SW 1271 (cell line): ENCODE data around the gene BRSK2.
"Not testable (repeated sequence)": the region's sequence is repeated elsewhere in the genome, so short reads cannot be mapped to it uniquely, and the experiment has no call there.

Source experiments
- DNase-seq, 2 experiments: peaks; one replicate each; lab custom pipeline; 2025; lab: John Stamatoyannopoulos, UW

Gene BRSK2

DNA sequence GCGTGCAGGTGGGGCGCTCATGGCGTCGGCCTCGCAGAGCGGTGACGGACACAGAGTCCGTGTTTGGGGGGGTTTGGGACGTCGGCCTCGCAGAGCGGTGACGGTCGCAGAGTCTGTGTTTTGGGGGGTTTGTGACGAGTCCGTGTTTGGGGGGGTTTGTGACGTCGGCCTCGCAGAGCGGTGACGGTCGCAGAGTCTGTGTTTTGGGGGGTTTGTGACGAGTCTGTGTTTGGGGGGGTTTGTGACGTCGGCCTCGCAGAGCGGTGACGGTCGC lies 20.1 kb downstream of the BRSK2 start:
- DNase-seq: not testable (repeated sequence)

GRCh38 chr11:1410366-1411291 lies 20.9 kb downstream of the BRSK2 start:
- DNase-seq: no peak

DNA sequence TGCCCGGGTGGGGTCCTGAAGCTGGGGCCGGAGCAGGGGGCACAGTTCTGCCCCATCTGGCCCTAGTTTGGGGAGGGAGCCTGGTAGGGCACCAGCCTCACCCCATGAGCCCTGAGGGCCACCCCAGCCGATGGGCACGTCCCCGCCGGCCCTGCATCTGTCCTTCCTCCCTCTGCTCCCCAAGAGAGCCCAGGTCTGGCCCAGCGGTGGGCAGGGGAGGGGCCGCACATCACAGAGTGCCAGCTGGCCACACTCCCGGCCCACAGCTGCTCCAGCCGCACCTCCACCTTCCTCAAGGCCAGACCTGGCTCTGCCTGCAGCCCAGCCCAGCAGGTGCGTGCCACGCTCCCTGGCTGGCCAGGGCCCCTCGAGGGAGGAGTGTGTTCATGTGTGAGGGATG lies 21.6 kb downstream of the BRSK2 start:
- no peak for DNase-seq

- DNase-seq: not testable (repeated sequence)
Measured at GRCh38 chr11:1411739-1412138, 22.0 kb downstream of the BRSK2 start.

GRCh38 chr11:1412377-1413095 lies 22.8 kb downstream of the BRSK2 start:
- DNase-seq: no peak

- DNase-seq: no peak
Measured at GRCh38 chr11:1414650-1415049, 24.9 kb downstream of the BRSK2 start.

DNA sequence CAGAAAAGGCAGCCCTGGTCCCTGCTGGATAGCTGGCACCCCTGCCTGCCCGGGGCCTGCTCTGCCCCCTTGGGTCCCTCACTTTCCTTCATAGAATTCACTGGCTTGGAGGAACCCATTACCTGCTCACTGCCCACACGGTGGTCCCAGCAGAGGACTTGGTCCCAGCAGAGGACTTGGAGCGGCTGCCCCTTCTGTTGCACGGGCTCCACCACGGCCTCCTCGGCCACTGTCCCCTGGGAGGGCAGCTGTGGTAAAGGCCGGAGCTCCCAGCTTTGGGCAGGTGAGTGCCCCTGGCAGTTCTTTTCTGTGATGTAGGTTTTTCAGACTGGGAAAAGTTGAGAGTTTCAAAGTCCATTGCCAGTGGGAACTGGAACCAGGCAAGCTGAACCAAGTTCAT lies 25.9 kb downstream of the BRSK2 start:
- no peak for DNase-seq

DNA sequence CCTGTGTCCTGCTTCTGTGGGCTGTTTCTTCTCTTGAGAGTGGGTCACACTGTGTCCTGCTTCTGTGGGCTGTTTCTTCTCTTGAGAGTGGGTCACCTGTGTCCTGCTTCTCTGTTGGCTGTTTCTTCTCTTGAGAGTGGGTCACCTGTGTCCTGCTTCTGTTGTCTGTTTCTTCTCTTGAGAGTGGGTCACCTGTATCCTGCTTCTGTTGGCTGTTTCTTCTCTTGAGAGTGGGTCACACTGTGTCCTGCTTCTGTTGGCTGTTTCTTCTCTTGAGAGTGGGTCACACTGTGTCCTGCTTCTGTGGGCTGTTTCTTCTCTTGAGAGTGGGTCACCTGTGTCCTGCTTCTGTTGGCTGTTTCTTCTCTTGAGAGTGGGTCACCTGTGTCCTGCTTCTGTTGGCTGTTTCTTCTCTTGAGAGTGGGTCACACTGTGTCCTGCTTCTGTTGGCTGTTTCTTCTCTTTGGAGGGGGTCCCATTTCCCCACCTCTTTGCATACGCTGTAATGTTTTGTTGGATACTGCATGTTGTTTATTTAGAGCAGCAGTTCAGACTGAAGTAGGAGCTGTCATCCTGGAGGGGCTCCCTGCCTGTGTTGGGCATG lies 28.6 kb downstream of the BRSK2 start:
- not testable (repeated sequence) for DNase-seq

- DNase-seq: no peak
Measured at GRCh38 chr11:1419811-1420210, 30.1 kb downstream of the BRSK2 start.

- no peak for DNase-seq
Measured at GRCh38 chr11:1421291-1421690, 31.6 kb downstream of the BRSK2 start.

DNA sequence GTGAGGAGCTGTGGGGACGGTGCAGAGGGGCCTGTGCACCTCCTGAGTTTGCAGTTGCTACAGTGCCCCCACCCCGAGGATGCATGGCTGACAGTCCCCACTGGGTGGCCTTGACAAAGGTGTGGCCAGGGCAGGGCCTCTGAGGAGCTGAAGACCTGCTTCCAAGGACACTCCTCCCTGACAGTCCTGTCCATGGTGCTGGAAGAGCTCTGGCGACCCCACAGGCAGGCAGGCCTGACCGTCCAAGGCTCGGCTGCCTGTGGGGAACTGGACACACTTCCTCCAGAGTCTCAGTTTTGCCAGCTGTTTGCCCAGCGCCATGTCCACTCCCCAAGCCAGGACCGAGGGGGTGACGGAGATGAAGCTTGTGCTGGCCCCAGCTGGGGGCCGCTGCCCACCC lies 32.7 kb downstream of the BRSK2 start:
- DNase-seq: no peak

DNA sequence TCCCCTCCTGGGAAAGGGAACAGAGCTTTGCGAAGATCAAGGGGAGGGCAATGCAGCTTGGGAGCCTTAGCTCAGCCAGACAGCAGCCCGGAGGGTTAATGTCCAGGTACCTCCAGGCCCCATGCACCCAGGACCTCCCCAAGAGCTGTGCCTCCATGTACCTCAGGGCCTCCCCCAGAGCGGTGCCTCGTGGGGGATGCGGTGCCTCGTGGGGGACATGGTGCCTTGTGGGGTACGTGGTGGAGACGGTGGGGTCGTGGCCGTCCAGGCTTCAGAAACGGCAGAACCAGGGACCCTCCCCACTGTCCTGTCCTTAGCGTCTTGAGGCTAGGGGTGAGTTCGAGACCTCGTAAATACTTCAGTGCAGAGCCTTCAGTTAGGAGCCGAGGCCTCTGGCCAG lies 33.2 kb downstream of the BRSK2 start:
- no peak for DNase-seq

GRCh38 chr11:1423406-1423805 lies 33.7 kb downstream of the BRSK2 start:
- not testable (repeated sequence) for DNase-seq

DNA sequence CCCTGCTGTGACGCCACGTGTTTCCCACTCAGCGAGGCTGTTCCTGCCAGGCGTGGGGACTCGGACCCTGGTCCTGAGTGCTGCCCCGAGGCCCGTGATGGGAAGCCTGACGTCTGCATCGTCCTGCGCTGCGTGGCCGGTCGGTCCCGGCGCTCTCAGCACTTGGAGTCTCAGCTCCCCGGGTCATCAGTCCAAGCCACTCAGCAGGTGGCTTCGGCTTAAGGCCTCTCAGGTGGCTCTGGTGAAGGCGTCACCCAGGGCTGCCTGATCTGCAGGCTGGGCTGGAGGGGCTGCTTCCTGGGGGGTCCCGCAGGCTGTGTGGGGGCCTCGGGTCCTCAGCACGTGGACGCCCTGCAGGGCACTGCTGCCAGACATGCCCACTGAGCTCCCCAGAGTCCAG lies 35.3 kb downstream of the BRSK2 start:
- DNase-seq: no peak

DNA sequence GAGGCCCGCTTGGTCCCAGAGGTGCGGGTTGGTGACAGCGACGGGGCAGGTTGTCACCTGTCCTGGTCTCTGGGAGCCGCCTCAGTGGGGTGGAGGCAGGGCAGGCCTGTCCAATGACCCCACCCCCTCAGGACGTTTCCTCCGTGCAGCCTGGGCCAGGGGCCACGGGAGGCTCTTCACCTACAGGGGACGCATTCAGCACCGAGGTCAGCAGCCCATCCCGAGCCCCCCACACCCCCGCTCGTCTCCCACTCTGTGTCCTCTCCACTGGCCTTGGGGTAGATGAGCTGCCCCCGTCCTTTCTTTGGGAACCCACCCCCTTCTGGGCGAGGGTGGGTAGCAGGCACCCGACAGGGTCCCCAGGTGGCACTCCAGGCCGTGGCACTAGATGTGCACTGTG lies 35.7 kb downstream of the BRSK2 start:
- DNase-seq: no peak

- no peak for DNase-seq
Measured at GRCh38 chr11:1428762-1429316, 39.1 kb downstream of the BRSK2 start.

DNA sequence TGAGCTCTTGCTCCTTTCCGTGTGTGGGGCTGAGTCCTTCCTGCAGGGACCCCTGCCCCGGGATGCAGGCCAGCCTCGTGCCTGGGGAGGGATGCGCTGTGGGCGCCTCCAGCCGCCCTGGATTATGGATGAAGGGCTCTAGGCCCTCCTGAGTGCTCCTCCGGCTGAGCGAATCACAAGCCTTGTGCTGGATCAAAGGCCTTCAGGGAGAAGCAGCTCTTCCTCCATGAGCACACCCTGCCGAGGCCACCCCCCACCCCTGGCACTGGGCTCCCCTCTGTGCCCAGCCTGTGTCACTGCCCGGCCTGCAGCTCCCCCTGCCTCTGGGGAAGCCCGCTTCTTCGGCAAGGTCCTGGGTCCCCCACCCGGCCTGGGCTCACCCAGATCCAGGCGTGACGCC lies 43.8 kb downstream of the BRSK2 start:
- no peak for DNase-seq

GRCh38 chr11:1433977-1434640 lies 44.4 kb downstream of the BRSK2 start:
- DNase-seq: no peak

- DNase-seq: not testable (repeated sequence)
Measured at GRCh38 chr11:1435479-1435819, 45.7 kb downstream of the BRSK2 start.

DNA sequence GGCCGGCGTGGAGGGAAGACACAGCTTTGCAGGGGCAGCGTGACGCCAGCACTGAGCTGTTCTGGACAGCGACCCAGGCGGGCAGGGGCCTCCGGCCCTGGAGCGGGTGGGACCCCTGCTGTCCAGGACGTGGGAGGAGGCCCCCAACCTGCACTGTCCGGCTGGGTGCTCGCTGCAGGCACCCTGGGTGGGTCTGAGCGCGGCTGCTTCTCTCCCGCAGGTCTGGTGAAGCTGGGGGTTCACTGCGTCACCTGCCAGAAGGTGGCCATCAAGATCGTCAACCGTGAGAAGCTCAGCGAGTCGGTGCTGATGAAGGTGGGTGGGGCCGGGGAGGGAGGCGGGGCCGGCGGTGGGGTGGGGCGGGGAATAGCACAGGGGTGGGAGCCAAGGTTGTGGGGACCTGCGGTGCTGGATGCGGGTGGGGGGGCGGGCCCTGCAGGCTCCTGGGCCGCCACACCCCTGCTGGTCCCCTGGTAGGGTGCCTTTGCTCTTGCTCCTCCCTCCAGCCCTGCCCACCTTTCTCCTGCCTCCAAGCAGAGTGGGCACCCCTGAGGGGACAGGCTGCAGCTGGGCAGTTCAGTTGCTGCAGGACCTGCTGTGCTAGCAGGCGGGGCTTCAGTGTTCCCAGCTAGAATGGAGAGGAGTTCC lies 46.2 kb downstream of the BRSK2 start:
- peak in 1 of 2 experiments; percentile 30 for DNase-seq

- DNase-seq: no peak
Measured at GRCh38 chr11:1436468-1437039, 46.8 kb downstream of the BRSK2 start.
